OCI-M2 (cell line): ENCODE results near the gene VANGL2.
"Not testable (repeated sequence)": the region's sequence is repeated elsewhere in the genome, so short reads cannot be mapped to it uniquely, and the experiment has no call there.

Experiments used
- DNase-seq: peaks from one replicate; lab custom pipeline; 2025; ENCODE audit not compliant: unreplicated experiment; lab: John Stamatoyannopoulos, UW

VANGL2 gene

GRCh38 chr1:160369087-160369486 lies 31.3 kb upstream of the VANGL2 start:
- no peak for DNase-seq

- DNase-seq = no peak
Measured at GRCh38 chr1:160370561-160371345, 29.6 kb upstream of the VANGL2 start.

- DNase-seq = no peak
Measured at GRCh38 chr1:160371346-160371631, 29.1 kb upstream of the VANGL2 start.

GRCh38 chr1:160371756-160372155 lies 28.6 kb upstream of the VANGL2 start:
- DNase-seq = no peak

GRCh38 chr1:160373696-160374095 lies 26.7 kb upstream of the VANGL2 start:
- DNase-seq = no peak

GRCh38 chr1:160374306-160375110 lies 25.9 kb upstream of the VANGL2 start:
- no peak for DNase-seq

GRCh38 chr1:160375788-160376524 lies 24.4 kb upstream of the VANGL2 start:
- no peak for DNase-seq

GRCh38 chr1:160376525-160377131 lies 23.7 kb upstream of the VANGL2 start:
- no peak for DNase-seq

- no peak for DNase-seq
Measured at GRCh38 chr1:160377585-160378206, 22.7 kb upstream of the VANGL2 start.

GRCh38 chr1:160384812-160385211 lies 15.6 kb upstream of the VANGL2 start:
- not testable (repeated sequence) for DNase-seq

GRCh38 chr1:160388406-160388805 lies 12.0 kb upstream of the VANGL2 start:
- DNase-seq = not testable (repeated sequence)

- no peak for DNase-seq
Measured at GRCh38 chr1:160394673-160395072, 5.7 kb upstream of the VANGL2 start.

- no peak for DNase-seq
Measured at GRCh38 chr1:160397651-160398050, 2.7 kb upstream of the VANGL2 start.

- no peak for DNase-seq
Measured at GRCh38 chr1:160398823-160399222, 1.5 kb upstream of the VANGL2 start.

- DNase-seq = no peak
Measured at GRCh38 chr1:160399544-160400222, 681 bp upstream of the VANGL2 start.

GRCh38 chr1:160400646-160401486 lies 502 bp downstream of the VANGL2 start:
- no peak for DNase-seq

GRCh38 chr1:160401487-160401805 lies 1.1 kb downstream of the VANGL2 start:
- no peak for DNase-seq

GRCh38 chr1:160402001-160402795 lies 1.8 kb downstream of the VANGL2 start:
- DNase-seq = no peak

GRCh38 chr1:160403244-160403643 lies 2.9 kb downstream of the VANGL2 start:
- DNase-seq = no peak
